ENCODE results near the gene CIAO3.

Gene CIAO3

GRCh38 chr16:734981-735881 lies 5.6 kb downstream of the CIAO3 start:
- DNase-seq (ENCODE audit: extremely low spot score), result no peak
- POLR2A ChIA-PET, result interaction anchor here (0.8 to 1.0 kb wide), 2 partner anchors 10 to 13 kb away, joined by 3 to 4 read pairs; no protein-coding TSS in a partner anchor
- CTCF ChIA-PET, result interaction anchor here (0.7 kb wide), 1 partner anchor 8 kb away, joined by 3 read pairs; no protein-coding TSS in a partner anchor
- TF ChIP-seq PKNOX1 (IDR thresholded peaks at IDR 0.05) (no peak), ZNF384 (IDR thresholded peaks at IDR 0.05) (no peak), ARNT (IDR thresholded peaks at IDR 0.05) (no peak), TARDBP (IDR thresholded peaks at IDR 0.05) (no peak), FOXK2 (IDR thresholded peaks at IDR 0.05) (no peak), HDGF (IDR thresholded peaks at IDR 0.05; ENCODE audit: borderline replicate concordance) (no peak), SP1 (IDR thresholded peaks at IDR 0.05) (no peak), ELF4 (IDR thresholded peaks at IDR 0.05) (no peak), NFRKB (IDR thresholded peaks at IDR 0.05) (no peak), CTBP1 (IDR thresholded peaks at IDR 0.05; ENCODE audit: borderline replicate concordance) (no peak)

GRCh38 chr16:734208-734980 lies 6.4 kb downstream of the CIAO3 start:
- TF ChIP-seq FOXM1 (IDR thresholded peaks at IDR 0.05; ENCODE audit: borderline replicate concordance) (no peak), FOXA1 (IDR thresholded peaks at IDR 0.05) (no peak), SUZ12 (IDR thresholded peaks at IDR 0.05) (no peak), LEF1 (IDR thresholded peaks at IDR 0.05; ENCODE audit: borderline replicate concordance) (no peak), PKNOX1 (IDR thresholded peaks at IDR 0.05) (no peak), HDGF (IDR thresholded peaks at IDR 0.05; ENCODE audit: borderline replicate concordance) (no peak), BHLHE40 (IDR thresholded peaks at IDR 0.05; ENCODE audit: borderline replicate concordance) (no peak), SP1 (IDR thresholded peaks at IDR 0.05) (no peak), CTBP1 (IDR thresholded peaks at IDR 0.05; ENCODE audit: borderline replicate concordance) (no peak), ZNF384 (IDR thresholded peaks at IDR 0.05) (no peak), TARDBP (IDR thresholded peaks at IDR 0.05) (no peak), ARNT (IDR thresholded peaks at IDR 0.05) (no peak), ELF4 (IDR thresholded peaks at IDR 0.05) (no peak), NFRKB (IDR thresholded peaks at IDR 0.05) (no peak), L3MBTL2 (conservative IDR thresholded peaks at IDR 0.05) (no peak), FOXK2 (IDR thresholded peaks at IDR 0.05) (no peak)
- ChIA-PET POLR2A (interaction anchor here (0.6 to 1.0 kb wide), 3 partner anchors 9 to 13 kb away, joined by 3 to 4 read pairs (median 3); partner anchors contain the start of gene ANTKMT), CTCF (no interaction called here)
- DNase-seq (ENCODE audit: extremely low spot score), result no peak

- POLR2A ChIA-PET, result no interaction called here
- CTCF ChIA-PET, result no interaction called here
- no peak for TF ChIP-seq ARNT (IDR thresholded peaks at IDR 0.05)
- TF ChIP-seq FOXM1 (IDR thresholded peaks at IDR 0.05; ENCODE audit: borderline replicate concordance), result no peak
- no peak for DNase-seq (ENCODE audit: extremely low spot score)
Measured at GRCh38 chr16:733382-734207, 7.2 kb downstream of the CIAO3 start.

GRCh38 chr16:732936-733335 lies 7.9 kb downstream of the CIAO3 start:
- no peak for DNase-seq (ENCODE audit: extremely low spot score)
- TF ChIP-seq HDGF (IDR thresholded peaks at IDR 0.05; ENCODE audit: borderline replicate concordance) (no peak), SUZ12 (IDR thresholded peaks at IDR 0.05) (no peak), SP1 (IDR thresholded peaks at IDR 0.05) (no peak), TARDBP (IDR thresholded peaks at IDR 0.05) (no peak), LEF1 (IDR thresholded peaks at IDR 0.05; ENCODE audit: borderline replicate concordance) (no peak)
- ChIA-PET POLR2A (no interaction called here), CTCF (no interaction called here)

GRCh38 chr16:732332-732731 lies 8.5 kb downstream of the CIAO3 start:
- DNase-seq (ENCODE audit: extremely low spot score), result no peak
- ChIA-PET POLR2A (interaction anchor here (1.2 kb wide), 1 partner anchor 8 kb away, joined by 3 read pairs; no protein-coding TSS in a partner anchor), CTCF (no interaction called here)
- TF ChIP-seq CTBP1 (IDR thresholded peaks at IDR 0.05; ENCODE audit: borderline replicate concordance) (no peak), SUZ12 (IDR thresholded peaks at IDR 0.05) (no peak), PKNOX1 (IDR thresholded peaks at IDR 0.05) (no peak), FOXM1 (IDR thresholded peaks at IDR 0.05; ENCODE audit: borderline replicate concordance) (no peak), LEF1 (IDR thresholded peaks at IDR 0.05; ENCODE audit: borderline replicate concordance) (no peak), FOXK2 (IDR thresholded peaks at IDR 0.05) (no peak), L3MBTL2 (conservative IDR thresholded peaks at IDR 0.05) (no peak), BHLHE40 (IDR thresholded peaks at IDR 0.05; ENCODE audit: borderline replicate concordance) (no peak), ZNF384 (IDR thresholded peaks at IDR 0.05) (no peak)
